GM12878 (cell line): Measurements from ENCODE around the gene PPT2. TPM values are rescaled to one million over a fixed set of nuclear protein-coding genes. Genes with fewer than 3 reads are reported as not detected.

Experiments used
- ATAC-seq: fragments of 200-7000 bp; cut with Tn5 transposase; 3 replicates; pipeline ENCODE4 v1.9.1; 2020; ENCODE audit warnings: mild to moderate bottlenecking, moderate library complexity
- BruUV-seq: library from RNA; stranded (reverse); fragments of 400-500 nt; replicated peaks from 2 replicates; lab custom pipeline; 2021; lab: Mats Ljungman, UMichigan
- CTCF ChIA-PET: fragments of 300-600 bp; sonication (Branson Sonifier 250); formaldehyde crosslinking; extraction: SDS; loops from one replicate; lab custom pipeline; 2021; ENCODE audit warnings: inconsistent platforms; lab: Yijun Ruan, JAX
- POLR2A ChIA-PET: fragments of 350-600 bp; formaldehyde crosslinking; extraction: SDS; loops from one replicate; lab custom pipeline; 2021; ENCODE audit warnings: inconsistent platforms; lab: Charles Lee
- RAD21 ChIA-PET: fragments of 300-600 bp; sonication (Branson Sonifier 250); formaldehyde crosslinking; loops from one replicate; lab custom pipeline; 2023; ENCODE audit warnings: antibody characterized with exemption; ENCODE audit not compliant: unreplicated experiment; lab: Charles Lee
- SMC1A ChIA-PET: fragments of 300-600 bp; sonication (Branson Sonifier 250); formaldehyde crosslinking; loops from one replicate; lab custom pipeline; 2023; ENCODE audit not compliant: unreplicated experiment, uncharacterized antibody; lab: Charles Lee
- DNase-seq: peaks from one replicate; pipeline ENCODE4 v3.0.0-alpha.2; 2011; ENCODE audit warnings: low read depth, low spot score
- FAIRE-seq: peaks from 3 replicates; lab custom pipeline; 2011; peaks lifted over from hg19 to GRCh38; lab: Jason Lieb, UNC
- H2AFZ ChIP-seq: 2 replicates; pipeline ENCODE4 v1.6.0; 2011; ENCODE audit warnings: low read depth, low read length, control low read depth; ENCODE audit not compliant: control insufficient read depth
- H3K27ac ChIP-seq: 2 replicates; pipeline ENCODE4 v1.5.1; 2011; ENCODE audit warnings: control low read depth; ENCODE audit not compliant: control insufficient read depth, insufficient read depth
- H3K27me3 ChIP-seq, 2 experiments: replicated peaks in 1 of 2; 2 replicates each; pipeline versions ENCODE4 v1.6.0 to v1.6.1; 2011; ENCODE audit warnings: low read length in 1 of 2; ENCODE audit not compliant: control insufficient read depth in 2 of 2, insufficient read depth in 2 of 2
- H3K36me3 ChIP-seq, 2 experiments: 2 replicates each; pipeline ENCODE4 v1.5.1; 2011; ENCODE audit warnings: low read length in 1 of 2; ENCODE audit not compliant: control insufficient read depth in 2 of 2, insufficient read depth in 2 of 2
- H3K4me1 ChIP-seq: 2 replicates; pipeline ENCODE4 v1.6.1; 2011; ENCODE audit warnings: mild to moderate bottlenecking, low read length, moderate library complexity, mixed read lengths; ENCODE audit not compliant: control insufficient read depth, insufficient read depth
- H3K4me2 ChIP-seq: 2 replicates; pipeline ENCODE4 v1.6.0; 2011; ENCODE audit warnings: control low read depth; ENCODE audit not compliant: control insufficient read depth, insufficient read depth
- H3K4me3 ChIP-seq: fragments of 200-600 bp; sonication (generic); 2 replicates; pipeline ENCODE4 v1.5.1; 2016
- H3K79me2 ChIP-seq: 2 replicates; pipeline ENCODE4 v1.6.0; 2011; ENCODE audit warnings: low read length; ENCODE audit not compliant: control insufficient read depth, insufficient read depth
- H3K9ac ChIP-seq: 2 replicates; pipeline ENCODE4 v1.8.0; 2011; ENCODE audit warnings: low read length, control low read depth, mixed read lengths; ENCODE audit not compliant: control insufficient read depth, insufficient read depth
- H3K9me3 ChIP-seq: replicated peaks from 3 replicates; pipeline ENCODE4 v1.5.1; 2011; ENCODE audit warnings: mild to moderate bottlenecking, low read length; ENCODE audit not compliant: control insufficient read depth, insufficient read depth
- H4K20me1 ChIP-seq: 2 replicates; pipeline ENCODE4 v1.6.0; 2011; ENCODE audit not compliant: control insufficient read depth, insufficient read depth
- ASH2L ChIP-seq: fragments of 300-600, 200-600 bp; sonication (generic); IDR thresholded peaks from 2 replicates; pipeline ENCODE4 v1.6.1; 2017; ENCODE audit warnings: low read depth, mild to moderate bottlenecking, borderline replicate concordance
- ATF7 ChIP-seq: fragments of 450-650 bp; IDR thresholded peaks from 2 replicates; pipeline ENCODE4 v1.6.1; 2016; ENCODE audit warnings: low read depth, mild to moderate bottlenecking
- BACH1 ChIP-seq: fragments of 450-650 bp; IDR thresholded peaks from 2 replicates; pipeline ENCODE4 v1.6.1; 2017; ENCODE audit warnings: mild to moderate bottlenecking, borderline replicate concordance
- BHLHE40 ChIP-seq, 2 experiments: fragments of 450-650 bp in 1 of 2; IDR thresholded peaks; 2 replicates each; pipeline ENCODE4 v1.6.1; 2011 to 2017; ENCODE audit warnings: low read depth in 2 of 2, borderline replicate concordance in 1 of 2, improper control_type of control experiment in 1 of 2, low read length in 1 of 2, mild to moderate bottlenecking in 1 of 2
- CHD2 ChIP-seq: IDR thresholded peaks from 2 replicates; pipeline ENCODE4 v1.6.1; 2011; ENCODE audit warnings: low read depth, low read length, improper control_type of control experiment, borderline replicate concordance
- ETV6 ChIP-seq, 2 experiments: fragments of 450-650 bp in 1 of 2; IDR thresholded peaks in 1 of 2; conservative IDR thresholded peaks in 1 of 2; 2 replicates each; pipeline ENCODE4 v1.6.1; 2014; ENCODE audit warnings: antibody characterized with exemption in 1 of 2, borderline replicate concordance in 1 of 2, low read depth in 1 of 2, mild to moderate bottlenecking in 1 of 2, moderate library complexity in 1 of 2
- JUND ChIP-seq: IDR thresholded peaks from 2 replicates; pipeline ENCODE4 v1.6.1; 2012; ENCODE audit warnings: low read depth, mild to moderate bottlenecking, low read length, improper control_type of control experiment, moderate library complexity
- RUNX3 ChIP-seq: IDR thresholded peaks from 2 replicates; pipeline ENCODE4 v1.6.1; 2012; ENCODE audit warnings: low read length, inconsistent platforms
- SIX5 ChIP-seq: IDR thresholded peaks from 2 replicates; pipeline ENCODE4 v1.6.1; 2011; ENCODE audit warnings: mild to moderate bottlenecking, low read depth, low read length, moderate library complexity; ENCODE audit not compliant: severe bottlenecking
- STAT3 ChIP-seq: IDR thresholded peaks from 2 replicates; pipeline ENCODE4 v1.6.1; 2011; ENCODE audit warnings: low read depth, low read length, improper control_type of control experiment
- TBL1XR1 ChIP-seq: IDR thresholded peaks from 2 replicates; pipeline ENCODE4 v1.6.1; 2012; ENCODE audit warnings: low read depth, low read length, improper control_type of control experiment
- TCF12 ChIP-seq: IDR thresholded peaks from 2 replicates; pipeline ENCODE4 v1.6.1; 2011; ENCODE audit warnings: low read depth, mild to moderate bottlenecking, low read length
- ZBED1 ChIP-seq: IDR thresholded peaks from 2 replicates; pipeline ENCODE4 v1.6.1; 2016; ENCODE audit warnings: borderline replicate concordance
- WGBS: methylation state at CpG from one replicate; pipeline ENCODE4 v1.1.6; 2016; ENCODE audit warnings: low lambda C conversion rate; ENCODE audit not compliant: insufficient replicate concordance, insufficient coverage; ENCODE audit errors: missing lambda C conversion rate; 5-methylcytosine and 5-hydroxymethylcytosine counted together
- in situ Hi-C: fragments of 300-500 bp; cut with MboI; formaldehyde crosslinking; loops from 9 replicates; pipeline ENCODE4 v1.14.3; 2018; ENCODE audit warnings: mixed read lengths
- intact Hi-C: fragments of 100-400 bp; cut with micrococcal nuclease; formaldehyde crosslinking; loops from one replicate; pipeline ENCODE4 v1.14.2; 2022; ENCODE audit not compliant: unreplicated experiment
- polyA plus RNA-seq, 11 experiments: library from polyadenylated mRNA; depleted of rRNA in 4 of 11; unstranded in 6 of 11; stranded (reverse) in 5 of 11; fragments of >200 nt; fragmentation: Nextera tagmentation in 4 of 11; fragmentation: Illumina TruSeq in 1 of 11; extraction: Ambion mirVana in 4 of 11; extraction: Trizol in 1 of 11; gene quantifications; 1 replicate in 1 of 11; 2 replicates in 10 of 11; pipeline versions ENCODE4 v1.2.1 to v1.2.3, GENCODE V29; 2011 to 2016; ENCODE audit warnings: inconsistent platforms in 2 of 11, missing spikeins in 2 of 11, low read depth in 1 of 11
- total RNA-seq, 4 experiments: library from RNA; depleted of rRNA in 3 of 4; stranded (reverse); fragments of >200 nt in 3 of 4; fragmentation: Illumina TruSeq in 1 of 4; extraction: Trizol in 1 of 4; gene quantifications; 2 replicates each; pipeline versions ENCODE4 v1.2.1 to v1.2.3, GENCODE V29; 2013 to 2021
- TF ChIP-seq, protein P1 (sequence below): fragments of 450-650 bp; conservative IDR thresholded peaks from 2 replicates; pipeline ENCODE4 v1.6.1; 2017; ENCODE audit warnings: mild to moderate bottlenecking, moderate library complexity
- TF ChIP-seq, protein P2 (sequence below): fragments of 450-650 bp; IDR thresholded peaks from 2 replicates; pipeline ENCODE4 v1.6.1; 2016; ENCODE audit warnings: mild to moderate bottlenecking

PPT2 gene
- total and polyA plus RNA-seq, 10 of the 15 experiments (the other 5 are each of a cell fraction or from before 2014, with no cell fraction given): 1.3 to 25.5 (median 5.5) TPM

DNA sequence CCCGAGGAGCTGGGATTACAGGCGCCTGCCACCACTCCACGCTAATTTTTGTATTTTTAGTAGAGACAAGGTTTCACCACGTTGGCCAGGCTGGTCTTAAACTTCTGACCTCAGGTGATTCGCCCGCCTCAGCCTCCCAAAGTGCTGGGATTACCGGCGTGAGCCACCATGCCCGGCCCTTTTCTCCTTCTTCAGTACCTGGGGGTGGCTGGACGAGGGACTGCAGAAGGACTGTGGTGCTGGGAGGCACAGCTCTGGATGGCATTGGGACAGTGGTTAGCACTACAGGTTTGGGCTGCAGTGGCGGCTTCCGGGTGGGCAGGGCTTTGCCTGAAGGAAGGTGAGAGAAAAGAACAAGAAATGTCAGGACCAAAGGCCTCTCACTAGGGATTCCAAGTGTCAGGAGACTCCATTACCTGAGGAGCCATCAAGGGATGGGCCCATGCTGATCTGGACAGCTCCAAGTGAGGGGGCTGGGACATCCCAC lies 33.3 kb upstream of the PPT2 start:
- in situ Hi-C loops (no loop called here), intact Hi-C loops (no loop called here)
- TF ChIP-seq ZBED1 (no peak), BACH1 (no peak), BHLHE40 (IDR thresholded peaks at IDR 0.05; ENCODE audit: borderline replicate concordance in 1 of 2, low read depth in 2 of 2, low read length in 1 of 2) (no peak), ASH2L (no peak)
- H3K9ac ChIP-seq: no peak overlapping the region
- H2AFZ ChIP-seq: no peak overlapping the region
- ATAC-seq (no peak), FAIRE-seq (no peak), DNase-seq (no peak)
- H4K20me1 ChIP-seq: no peaks in the 10 kb centered on the region; the same call in 1 of the 2 replicates
- CTCF ChIA-PET: no interaction called here
- no peaks in the 10 kb centered on the region for H3K9me3 ChIP-seq
- peaks cover 13 to 25% of the 10 kb centered on the region in 2 experiments for H3K36me3 ChIP-seq
- 84% methylated on average over 12 of the region's 12 CpGs for WGBS
- H3K27ac ChIP-seq: no peak overlapping the region
- no peaks in the 10 kb centered on the region for H3K79me2 ChIP-seq
- H3K27me3 ChIP-seq: no peaks in the 10 kb centered on the region
- H3K4me3 ChIP-seq: no peak overlapping the region
- no peak overlapping the region for H3K4me2 ChIP-seq
- RAD21 ChIA-PET: no interaction called here
- BruUV-seq: no TSS peak
- SMC1A ChIA-PET: no interaction called here
- POLR2A ChIA-PET: interaction anchor here (0.6 to 0.7 kb wide), 2 partner anchors 10 to 187 kb away, joined by 3 to 7 read pairs; no protein-coding TSS in a partner anchor
- no peaks in the 10 kb centered on the region for H3K4me1 ChIP-seq

DNA sequence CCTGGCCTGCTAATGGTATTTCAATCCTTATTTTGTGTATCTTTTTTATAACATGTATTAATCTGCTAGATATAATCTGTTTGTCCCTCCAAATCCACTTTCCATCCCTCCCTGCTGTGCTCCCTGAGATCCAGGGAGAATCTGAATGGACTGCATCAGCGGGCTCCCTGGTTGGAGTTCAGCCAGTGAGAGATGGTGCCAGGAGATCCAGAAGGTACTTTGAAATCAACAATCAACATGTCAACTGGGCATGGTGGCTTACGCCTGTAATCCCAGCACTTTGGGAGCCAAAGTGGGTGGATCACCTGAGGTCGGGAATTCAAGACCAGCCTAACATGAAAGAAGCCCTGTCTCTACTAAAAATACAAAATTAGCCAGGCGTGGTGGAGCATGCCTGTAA lies 30.3 kb upstream of the PPT2 start:
- no peak for ATAC-seq
- no TSS peak for BruUV-seq
- no peak for TF ChIP-seq CHD2
- no peak for TF ChIP-seq ASH2L
- no peak for TF ChIP-seq STAT3
- TF ChIP-seq ETV6 (conservative IDR thresholded peaks at IDR 0.05 in 1 of 2, IDR thresholded peaks at IDR 0.05 in 1 of 2; ENCODE audit: borderline replicate concordance in 1 of 2, low read depth in 1 of 2): no peak
- no peak for TF ChIP-seq RUNX3
- TF ChIP-seq TCF12: no peak
- TF ChIP-seq, protein P1, sequence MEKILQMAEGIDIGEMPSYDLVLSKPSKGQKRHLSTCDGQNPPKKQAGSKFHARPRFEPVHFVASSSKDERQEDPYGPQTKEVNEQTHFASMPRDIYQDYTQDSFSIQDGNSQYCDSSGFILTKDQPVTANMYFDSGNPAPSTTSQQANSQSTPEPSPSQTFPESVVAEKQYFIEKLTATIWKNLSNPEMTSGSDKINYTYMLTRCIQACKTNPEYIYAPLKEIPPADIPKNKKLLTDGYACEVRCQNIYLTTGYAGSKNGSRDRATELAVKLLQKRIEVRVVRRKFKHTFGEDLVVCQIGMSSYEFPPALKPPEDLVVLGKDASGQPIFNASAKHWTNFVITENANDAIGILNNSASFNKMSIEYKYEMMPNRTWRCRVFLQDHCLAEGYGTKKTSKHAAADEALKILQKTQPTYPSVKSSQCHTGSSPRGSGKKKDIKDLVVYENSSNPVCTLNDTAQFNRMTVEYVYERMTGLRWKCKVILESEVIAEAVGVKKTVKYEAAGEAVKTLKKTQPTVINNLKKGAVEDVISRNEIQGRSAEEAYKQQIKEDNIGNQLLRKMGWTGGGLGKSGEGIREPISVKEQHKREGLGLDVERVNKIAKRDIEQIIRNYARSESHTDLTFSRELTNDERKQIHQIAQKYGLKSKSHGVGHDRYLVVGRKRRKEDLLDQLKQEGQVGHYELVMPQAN: no peak
- TF ChIP-seq JUND: no peak
- TF ChIP-seq SIX5: no peak
- no peak for TF ChIP-seq TBL1XR1
- TF ChIP-seq, protein P2, sequence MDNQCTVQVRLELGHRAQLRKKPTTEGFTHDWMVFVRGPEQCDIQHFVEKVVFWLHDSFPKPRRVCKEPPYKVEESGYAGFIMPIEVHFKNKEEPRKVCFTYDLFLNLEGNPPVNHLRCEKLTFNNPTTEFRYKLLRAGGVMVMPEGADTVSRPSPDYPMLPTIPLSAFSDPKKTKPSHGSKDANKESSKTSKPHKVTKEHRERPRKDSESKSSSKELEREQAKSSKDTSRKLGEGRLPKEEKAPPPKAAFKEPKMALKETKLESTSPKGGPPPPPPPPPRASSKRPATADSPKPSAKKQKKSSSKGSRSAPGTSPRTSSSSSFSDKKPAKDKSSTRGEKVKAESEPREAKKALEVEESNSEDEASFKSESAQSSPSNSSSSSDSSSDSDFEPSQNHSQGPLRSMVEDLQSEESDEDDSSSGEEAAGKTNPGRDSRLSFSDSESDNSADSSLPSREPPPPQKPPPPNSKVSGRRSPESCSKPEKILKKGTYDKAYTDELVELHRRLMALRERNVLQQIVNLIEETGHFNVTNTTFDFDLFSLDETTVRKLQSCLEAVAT: no peak
- no peak for TF ChIP-seq ATF7

More for the DNA sequence above, 30.3 kb upstream of the PPT2 start:
- Histone ChIP-seq H3K27ac (no peak overlapping the region), H3K9ac (no peak overlapping the region), H2AFZ (no peak overlapping the region), H3K4me2 (no peak overlapping the region), H3K27me3 (no peaks in the 10 kb centered on the region), H3K36me3 (peaks cover 10 to 12% of the 10 kb centered on the region in 2 experiments), H3K79me2 (peaks cover 19% of the 10 kb centered on the region), H4K20me1 (no peaks in the 10 kb centered on the region; the same call in 1 of the 2 replicates), H3K4me3 (no peak overlapping the region), H3K4me1 (peaks cover 8% of the 10 kb centered on the region), H3K9me3 (no peaks in the 10 kb centered on the region)
- SMC1A ChIA-PET: no interaction called here
- in situ Hi-C loops (no loop called here), intact Hi-C loops (no loop called here)
- RAD21 ChIA-PET: no interaction called here
- DNase-seq (no peak), FAIRE-seq (no peak)
- WGBS: 100% methylated on average over 4 of the region's 4 CpGs
- POLR2A ChIA-PET: no interaction called here
- CTCF ChIA-PET: no interaction called here
